SK-N-DZ (cell line): Measurements from ENCODE around the gene YAF2. TPM values are rescaled to one million over a fixed set of nuclear protein-coding genes. Genes with fewer than 3 reads are reported as not detected.

ENCODE experiments used
- DNase-seq: peaks from one replicate; pipeline ENCODE4 v3.0.0-alpha.2; 2015; ENCODE audit warnings: low spot score
- polyA plus RNA-seq, 2 experiments: library from polyadenylated mRNA; depleted of rRNA; stranded (reverse); fragments of >200 nt; gene quantifications; 2 replicates each; pipeline ENCODE4 v1.2.3, GENCODE V29; 2014

YAF2 gene, protein sequence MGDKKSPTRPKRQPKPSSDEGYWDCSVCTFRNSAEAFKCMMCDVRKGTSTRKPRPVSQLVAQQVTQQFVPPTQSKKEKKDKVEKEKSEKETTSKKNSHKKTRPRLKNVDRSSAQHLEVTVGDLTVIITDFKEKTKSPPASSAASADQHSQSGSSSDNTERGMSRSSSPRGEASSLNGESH
- polyA plus RNA-seq (2014; cell fraction: cytosol; rRNA removed) = 28.0 and 42.0 TPM in 2 replicates
- 32.6 and 42.8 TPM in 2 replicates for polyA plus RNA-seq (2014; cell fraction: nucleus; rRNA removed)

DNA sequence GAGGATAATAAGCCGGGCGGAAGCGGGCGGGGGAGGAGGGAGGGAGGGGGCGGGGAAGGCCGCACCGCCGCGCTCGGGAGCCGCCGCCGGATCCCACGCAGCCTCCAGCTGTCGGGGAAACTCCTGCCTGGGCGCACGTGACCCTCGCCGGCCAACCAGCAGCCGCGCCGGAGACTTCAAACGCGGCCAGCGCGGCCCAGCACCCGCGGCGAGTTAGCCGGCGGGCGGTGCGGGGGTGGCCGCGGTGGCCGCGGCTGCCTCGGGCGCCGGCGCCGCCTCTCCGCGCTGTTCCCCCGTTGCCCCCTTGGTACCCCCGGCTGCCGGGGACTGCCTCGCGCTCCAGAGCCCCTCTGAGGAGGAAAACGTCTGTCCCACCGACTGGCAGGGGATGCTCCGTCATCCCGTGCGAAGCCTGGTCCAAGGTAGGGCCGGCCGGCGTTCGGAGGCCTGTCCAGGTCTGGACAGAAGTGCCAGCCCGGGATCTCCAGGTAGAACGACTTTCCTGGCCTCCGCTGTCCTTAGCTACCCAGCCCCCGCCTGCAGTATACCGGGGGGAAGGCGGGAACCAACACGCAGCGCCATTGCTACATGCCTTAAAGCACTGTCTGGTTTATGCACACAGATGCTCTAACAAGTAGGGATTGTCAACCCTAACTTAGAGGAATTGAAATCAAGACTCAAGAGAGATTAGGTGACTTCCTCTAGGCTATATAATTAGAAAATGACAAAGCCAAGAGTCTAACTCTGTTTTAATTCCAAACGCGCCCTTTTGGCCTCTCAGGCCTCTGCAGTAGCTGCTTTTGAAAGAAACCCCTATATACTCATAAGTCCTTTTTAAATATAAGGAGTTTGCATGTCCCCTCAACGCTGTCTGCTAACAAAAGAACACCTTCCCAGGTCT is at the start of gene YAF2:
Gene YAF2 (minus strand): TSS at position 9 of the 901 bp plus-strand sequence. CDS start 68 bp downstream, outside the sequence.
- peak; percentile 92 for DNase-seq

DNA sequence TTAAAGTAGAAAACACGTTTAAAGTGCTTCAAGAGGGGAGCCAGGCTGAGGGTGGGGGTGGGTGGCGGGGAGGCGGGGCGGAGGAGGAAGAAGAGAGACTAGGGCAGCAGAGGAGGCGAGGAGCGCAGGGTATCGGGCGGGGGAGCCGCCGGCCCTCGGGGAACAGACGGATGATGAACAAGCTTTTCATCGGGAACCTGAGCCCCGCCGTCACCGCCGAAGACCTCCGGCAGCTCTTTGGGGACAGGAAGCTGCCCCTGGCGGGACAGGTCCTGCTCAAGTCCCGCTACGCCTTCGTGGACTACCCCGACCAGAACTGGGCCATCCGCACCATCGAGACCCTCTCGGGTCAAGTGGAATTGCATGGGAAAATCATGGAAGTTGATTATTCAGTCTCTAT is 48.7 kb upstream of the YAF2 start:
- DNase-seq = no peak

DNA sequence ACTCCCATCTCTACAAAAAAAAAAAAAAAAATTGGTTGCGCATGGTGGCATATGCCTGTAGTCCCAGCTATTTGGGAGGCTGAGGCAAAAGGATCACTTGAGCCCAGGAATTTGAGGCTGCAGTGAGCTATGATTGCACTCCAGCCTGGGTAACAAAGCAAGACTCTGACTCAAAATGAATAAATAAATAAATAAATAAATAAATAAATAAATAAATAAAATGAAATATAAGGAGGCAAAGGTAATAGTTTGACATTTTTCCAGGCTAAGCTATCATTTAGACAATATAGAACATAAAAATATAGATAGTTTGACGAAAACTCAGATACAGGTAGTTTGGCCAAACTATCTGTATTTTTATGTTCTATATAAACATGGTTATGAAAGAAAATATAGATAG is 47.4 kb upstream of the YAF2 start:
- no peak for DNase-seq

DNA sequence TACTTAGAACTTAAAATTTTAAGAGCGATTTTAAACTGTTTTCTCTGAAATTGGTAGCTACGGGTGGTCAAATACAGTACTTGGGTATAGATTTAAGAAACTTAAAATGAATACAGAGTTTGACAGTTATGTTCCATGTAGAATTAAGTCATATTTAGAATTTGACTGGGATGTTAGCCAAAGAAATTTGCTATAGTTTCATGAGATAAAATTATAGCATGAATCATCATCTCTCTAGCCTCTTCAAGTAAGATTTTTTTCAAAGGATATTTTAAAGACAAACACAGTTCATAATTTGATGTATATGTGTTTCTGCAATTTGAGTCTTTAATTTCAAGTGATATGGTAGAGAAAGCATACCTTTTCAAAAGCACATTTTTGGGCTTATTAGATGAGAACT is 46.8 kb upstream of the YAF2 start:
- DNase-seq = no peak

DNA sequence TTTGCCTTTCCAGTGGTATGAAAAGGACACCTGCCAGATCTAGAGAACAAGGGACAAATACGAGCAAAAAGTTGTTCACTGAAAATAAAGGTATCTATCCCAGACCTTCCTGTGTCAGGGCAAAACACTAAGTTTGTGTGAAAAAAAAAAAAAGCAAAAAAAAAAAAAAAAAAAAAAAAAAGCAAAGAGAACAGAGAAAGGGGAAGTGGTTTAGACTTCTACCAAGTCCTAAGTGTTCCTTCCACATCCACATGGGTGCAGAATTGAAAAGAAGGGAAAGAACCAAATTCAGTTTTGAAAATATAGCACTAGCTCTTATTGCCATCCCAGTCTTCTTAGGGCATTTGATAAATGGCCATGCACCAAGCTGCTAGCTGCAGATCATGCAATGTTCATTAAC is 46.1 kb upstream of the YAF2 start:
- DNase-seq = no peak

DNA sequence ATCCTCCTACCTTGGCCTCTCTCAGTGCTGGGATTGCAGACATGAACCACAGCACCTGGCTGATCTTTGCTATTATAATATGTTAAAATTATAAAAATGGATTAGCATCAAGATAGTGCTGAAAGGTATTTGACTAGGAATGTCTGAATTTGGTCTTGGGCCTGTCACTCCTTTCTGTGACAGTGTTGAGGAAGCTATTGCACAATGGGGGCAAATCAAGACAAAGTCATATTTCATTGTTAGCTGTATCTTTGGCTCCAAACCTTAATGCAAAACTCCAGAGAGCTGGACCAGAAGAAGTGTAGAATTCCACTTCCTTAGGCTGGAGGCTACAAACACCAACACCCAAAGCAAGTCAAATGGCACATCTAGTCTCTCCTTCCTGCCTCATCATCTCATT is 45.7 kb upstream of the YAF2 start:
- DNase-seq = no peak

DNA sequence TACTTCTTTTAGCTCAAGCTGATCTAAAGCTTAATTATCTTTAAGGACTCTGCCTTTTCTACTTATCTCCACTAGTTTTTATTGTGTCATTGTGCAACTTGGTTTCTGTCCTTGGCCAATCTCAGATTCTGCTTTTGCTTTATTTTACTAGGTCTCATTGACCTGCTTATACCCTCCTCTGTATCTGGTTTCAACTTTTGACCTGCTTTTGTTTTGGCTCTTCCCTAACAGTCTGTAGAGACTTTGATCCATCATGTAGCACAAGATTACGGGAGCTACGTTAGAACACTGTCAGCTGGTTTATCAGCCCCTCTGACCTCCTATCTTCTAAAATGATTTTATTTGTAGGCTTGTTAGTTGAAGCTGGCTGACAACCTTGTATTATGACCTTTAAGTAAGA is 44.2 kb upstream of the YAF2 start:
- DNase-seq = no peak

DNA sequence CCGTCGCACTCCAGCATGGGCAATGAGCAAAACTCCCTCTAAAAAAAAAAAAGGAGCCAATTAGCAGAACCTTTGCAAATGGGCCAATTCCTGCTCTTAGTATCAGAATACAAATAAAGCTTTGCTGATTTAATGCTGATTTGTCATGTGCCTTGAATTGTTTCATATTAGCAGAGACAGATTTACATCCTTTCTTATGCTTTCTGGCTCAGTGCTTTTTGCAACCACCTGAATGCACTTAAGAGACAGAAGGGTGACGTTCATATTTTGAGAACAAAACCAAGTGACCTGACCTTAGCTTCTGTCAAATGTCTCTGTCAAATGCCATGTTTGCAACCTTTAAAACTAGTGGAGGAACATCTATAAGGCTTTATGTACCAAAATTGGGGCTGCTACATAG is 43.8 kb upstream of the YAF2 start:
- no peak for DNase-seq

DNA sequence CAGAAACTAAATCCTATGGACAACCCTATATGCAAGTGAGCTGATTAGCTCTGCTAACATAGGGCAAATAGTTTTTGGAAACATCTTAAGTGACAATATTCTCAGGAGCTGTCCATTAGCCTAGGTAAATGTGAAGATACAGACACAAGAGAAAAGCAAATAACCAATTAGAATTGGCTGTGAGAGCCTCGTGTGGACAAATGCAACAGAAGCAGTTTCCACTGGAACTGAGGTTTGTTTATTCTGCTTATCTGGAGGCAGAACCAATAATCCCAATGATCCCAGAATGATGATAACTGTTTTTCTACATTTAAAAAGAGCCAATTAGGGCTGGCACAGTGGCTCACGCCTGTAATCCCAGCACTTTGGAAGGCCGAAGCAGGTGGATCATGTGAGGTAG is 43.2 kb upstream of the YAF2 start:
- no peak for DNase-seq

DNA sequence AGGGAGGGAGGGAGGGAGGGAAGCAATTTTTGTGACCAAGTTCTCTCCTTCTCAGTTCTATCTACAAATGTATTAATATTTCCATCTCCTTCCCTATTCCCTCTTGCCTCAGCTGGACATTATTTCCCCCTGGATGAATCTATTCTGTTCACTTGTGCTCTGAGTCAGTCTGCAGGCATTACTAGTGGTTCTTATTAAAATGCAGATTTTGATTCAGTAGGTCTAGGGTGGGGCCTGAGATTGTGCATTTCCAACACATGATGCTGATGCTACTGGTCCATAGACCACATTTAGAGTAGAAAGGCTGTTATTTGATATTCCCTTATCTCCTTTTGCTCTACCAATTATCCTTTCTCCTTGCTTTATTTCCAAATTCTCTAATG is 40.1 kb upstream of the YAF2 start:
- DNase-seq = no peak

DNA sequence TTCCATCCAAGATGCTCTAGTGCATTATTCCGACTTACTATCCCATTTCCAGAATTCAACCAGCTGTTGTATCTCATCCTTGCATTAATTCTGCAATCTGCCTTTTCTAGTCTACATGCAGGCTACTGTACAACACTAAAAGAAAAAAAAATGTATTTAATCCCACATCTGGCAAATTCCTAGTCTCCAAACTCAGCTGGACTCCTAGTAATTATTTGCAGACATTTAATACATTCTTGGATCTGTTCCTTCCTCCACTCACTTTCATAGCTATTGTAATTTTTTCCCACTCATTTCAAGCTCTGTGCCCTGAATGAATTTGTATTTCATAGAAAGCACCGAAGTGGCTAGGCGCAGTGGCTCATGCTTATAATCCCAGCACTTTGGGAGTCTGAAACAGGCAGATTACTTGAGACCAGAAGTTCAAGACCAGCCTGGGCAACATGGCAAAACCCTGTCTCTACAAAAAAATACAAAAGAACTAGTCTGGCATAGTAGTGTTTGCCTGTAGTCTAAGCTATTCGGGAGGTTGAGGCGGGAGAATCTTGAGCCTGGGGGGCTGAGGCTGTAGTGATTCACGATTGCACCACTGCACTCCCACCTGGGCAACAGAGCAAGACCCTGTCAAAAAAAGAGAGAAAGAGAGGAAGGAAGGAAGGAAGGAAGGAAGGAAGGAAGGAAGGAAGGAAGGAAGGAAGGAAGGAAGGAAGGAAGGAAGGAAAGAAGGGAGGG is 39.5 kb upstream of the YAF2 start:
- DNase-seq = no peak

DNA sequence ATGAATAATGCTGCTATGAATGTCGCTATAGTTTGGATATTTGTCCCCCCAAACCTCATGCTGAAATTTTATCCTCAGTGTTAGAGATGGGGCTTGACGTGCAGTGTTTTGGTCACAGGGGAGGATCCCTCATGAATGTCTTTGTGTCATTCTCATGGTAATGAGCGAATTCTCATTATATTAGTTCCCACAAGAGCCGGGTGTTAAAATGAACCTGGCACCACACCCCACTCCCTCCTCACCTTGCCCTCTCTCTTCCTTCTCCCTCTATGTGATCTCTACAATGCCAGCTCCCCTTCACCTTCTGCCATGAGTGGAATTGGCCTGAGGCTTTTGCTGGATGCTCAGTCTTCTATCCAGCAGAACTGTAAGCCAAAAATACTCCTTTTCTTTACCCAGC is 37.5 kb upstream of the YAF2 start:
- no peak for DNase-seq

DNA sequence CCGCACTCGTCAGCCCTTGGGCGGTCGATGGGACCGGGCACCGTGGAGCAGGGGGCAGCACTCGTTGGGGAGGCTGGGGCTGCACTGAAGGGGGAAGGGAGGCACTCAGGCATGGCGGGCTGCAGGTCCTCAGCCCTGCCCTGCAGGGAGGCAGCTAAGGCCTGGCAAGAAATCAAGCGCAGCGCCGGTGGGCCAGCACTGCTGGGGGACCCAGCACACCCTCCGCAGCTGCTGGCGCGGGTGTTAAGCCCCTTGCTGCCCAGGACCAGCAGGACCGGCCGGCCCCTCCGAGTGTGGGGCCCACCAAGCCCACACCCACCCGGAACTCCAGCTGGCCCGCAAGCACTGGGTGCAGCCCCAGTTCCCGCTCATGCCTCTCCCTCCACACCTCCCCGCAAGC is 35.7 kb upstream of the YAF2 start:
- no peak for DNase-seq

DNA sequence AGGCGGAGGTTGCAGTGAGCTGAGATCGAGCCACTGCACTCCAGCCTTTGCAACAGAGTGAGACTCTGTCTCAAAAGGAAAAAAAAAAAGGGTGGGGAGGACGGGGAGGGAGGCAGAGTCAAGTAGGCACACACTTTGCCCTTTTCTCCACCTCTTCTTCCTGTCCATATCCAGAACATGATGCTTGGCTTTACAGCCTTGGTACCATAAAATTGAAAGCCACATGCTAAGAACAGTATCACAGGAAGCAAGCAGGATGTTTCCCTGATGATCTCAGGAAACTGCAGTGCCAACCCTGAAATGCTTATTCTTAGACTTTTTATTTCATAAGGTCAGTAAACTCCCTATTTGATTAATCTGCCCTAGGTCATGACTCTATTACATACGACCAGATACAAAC is 32.5 kb upstream of the YAF2 start:
- no peak for DNase-seq

DNA sequence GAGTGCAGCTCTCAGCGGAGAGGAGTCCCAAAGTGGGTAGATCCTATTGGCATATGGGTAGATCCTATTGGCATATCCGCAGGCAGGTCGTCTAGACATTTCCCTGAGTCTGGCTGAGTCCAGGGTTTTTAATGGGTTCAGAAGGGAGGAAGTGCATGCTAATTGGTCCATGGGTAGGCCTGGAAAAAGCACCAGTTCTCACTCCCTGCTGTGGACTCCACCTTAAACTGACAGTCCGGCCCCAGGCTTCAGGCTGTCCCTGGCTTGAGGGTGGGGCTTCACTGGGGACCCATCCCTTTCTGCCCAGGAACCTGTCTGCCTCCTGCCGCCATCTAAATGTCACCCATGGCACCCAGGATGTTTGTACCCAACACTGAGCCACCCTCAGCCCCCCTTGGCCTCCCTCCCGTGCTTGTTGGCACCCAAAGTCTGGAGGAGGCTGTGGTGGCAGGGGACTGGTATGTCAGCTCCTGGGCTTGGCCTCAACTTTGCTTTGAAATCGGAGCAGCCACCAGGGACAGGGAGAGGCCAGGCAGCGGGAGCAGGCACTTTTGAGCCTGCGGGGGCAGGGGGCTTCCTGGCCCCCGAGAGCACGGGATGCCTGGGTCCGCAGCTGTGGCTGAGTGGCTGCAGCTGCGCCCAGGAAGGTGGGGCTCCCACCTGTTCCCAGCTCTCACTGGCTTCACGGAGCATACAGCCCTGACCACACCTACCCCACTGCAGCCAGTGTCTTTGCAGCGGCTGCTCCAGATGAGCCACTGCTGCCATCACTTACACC is 29.6 kb upstream of the YAF2 start:
- DNase-seq = no peak

DNA sequence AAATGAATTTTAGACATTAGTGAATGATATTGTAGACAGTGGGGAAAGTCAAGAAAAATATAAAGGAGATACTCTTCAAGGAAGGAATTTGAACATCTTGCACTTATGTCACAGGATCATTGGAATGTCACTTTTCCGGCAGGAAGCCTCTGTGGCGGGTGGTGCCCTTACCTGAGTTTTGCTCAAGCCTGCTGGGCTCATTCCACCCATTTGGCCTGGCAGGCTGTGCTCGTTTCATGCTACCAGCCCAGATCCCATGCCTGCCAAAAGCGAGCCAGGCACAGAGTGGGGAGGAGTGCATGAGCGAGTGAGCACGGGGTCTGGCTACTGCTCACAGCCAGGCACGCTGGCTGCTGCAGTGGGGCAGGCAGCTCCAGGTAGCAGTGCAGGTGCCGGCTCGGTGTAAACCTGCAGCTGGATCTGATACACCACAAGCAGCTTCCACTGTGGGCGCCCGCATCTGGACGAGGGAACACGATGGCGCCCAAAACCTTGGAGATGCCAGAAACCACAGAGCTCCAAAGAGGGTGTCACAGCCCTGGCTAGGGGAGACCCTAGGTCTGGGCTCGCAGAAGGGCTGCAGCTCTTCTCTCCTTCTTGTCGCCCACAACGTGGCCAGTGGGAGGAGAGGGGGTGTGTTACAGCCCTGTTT is 28.7 kb upstream of the YAF2 start:
- no peak for DNase-seq

DNA sequence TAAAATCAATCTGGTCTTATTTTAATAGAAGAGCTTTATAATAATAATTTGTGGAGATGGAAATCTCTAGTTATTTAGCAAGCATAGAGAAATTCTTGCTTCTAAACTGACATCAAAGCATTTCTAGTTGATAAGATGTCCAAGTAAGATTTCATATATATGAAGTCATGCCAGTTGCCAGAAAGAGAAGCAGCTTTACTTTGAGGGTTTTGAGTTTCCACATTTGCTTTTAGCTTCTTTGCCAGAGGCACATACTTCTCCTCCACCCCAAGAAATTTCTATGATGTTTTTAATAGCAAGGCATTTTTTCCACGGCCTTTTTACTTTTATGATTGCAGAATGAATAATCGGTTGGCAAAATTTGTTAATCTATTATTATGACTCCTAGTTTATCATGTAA is 24.2 kb upstream of the YAF2 start:
- no peak for DNase-seq

DNA sequence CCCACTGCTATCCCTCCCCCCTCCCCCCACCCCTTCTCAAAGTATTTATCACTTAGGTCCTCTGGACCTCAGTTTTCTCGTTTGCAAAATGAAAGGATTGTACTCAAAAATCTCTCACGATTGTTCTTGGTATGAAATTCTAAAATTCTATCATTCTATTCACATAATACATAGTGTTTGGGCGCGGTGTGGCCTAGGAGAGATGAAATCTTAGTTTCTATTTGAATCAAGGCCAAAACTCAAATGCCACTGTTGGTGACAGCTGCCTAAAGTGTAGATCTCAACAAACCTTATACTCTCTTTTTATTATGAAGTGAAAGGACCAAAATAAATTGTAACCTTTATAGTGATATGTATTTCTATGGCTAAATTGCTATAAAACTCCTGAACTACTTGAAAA is 23.7 kb upstream of the YAF2 start:
- no peak for DNase-seq

DNA sequence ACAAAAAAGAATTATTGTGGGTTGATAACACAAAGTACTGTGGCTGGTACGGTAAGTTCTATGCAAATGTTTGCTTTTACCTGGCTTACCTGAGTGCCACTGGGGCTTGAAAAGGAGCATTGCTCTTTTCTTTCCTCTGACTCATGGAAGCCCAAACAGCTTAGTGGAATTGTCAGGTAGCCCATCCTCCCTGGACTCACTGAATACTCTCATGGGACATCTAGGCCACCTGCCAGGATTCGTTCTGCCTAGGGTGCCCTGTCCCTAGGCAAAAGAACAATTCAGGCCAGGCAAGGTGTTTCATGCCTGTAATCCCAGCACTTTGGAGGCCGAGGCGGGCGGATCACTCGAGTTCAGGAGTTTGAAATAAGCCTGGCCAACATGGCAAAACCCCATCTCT is 22.5 kb upstream of the YAF2 start:
- no peak for DNase-seq

DNA sequence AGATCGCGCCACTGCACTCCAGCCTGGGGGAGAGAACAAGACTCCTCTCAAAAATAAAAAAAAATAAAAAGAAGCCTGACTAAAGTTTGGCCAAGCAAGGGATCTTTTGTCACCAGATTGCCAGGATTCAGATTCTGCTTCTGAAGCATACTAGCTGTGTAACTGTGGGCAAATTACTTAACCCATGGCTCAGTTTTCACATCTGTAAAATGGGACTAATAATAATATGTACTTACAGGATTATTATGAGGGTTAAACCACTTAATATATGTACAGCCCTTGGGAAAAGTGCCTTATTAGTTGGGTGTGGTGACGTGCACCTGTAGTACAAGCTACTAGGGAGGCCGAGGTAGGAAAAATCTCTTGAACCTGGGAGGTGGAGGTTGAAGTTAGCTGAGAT is 21.7 kb upstream of the YAF2 start:
- no peak for DNase-seq

DNA sequence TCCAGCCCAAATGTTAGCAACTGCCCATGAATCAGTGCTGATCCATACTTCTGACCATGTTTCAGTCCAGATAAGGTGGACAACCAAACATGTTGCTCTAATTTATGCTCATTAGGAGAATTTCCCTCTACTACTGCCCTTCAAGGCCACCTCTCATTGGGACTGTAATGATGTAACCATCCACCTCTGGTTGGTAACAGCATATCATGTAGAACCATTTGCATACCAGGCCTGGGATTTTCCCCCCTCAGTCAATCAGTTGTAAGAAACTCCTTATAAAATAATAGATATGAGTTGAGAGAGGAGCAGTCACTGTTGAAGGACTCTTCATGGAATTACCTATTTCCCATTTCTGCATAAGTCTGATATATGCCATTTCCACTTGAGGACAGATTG is 17.8 kb upstream of the YAF2 start:
- DNase-seq = no peak
